Measurements from ENCODE around the gene TRAF2.
A peak's percentile ranks its signal among the peaks of the same experiment; 100 is the strongest.

The TRAF2 gene

DNA sequence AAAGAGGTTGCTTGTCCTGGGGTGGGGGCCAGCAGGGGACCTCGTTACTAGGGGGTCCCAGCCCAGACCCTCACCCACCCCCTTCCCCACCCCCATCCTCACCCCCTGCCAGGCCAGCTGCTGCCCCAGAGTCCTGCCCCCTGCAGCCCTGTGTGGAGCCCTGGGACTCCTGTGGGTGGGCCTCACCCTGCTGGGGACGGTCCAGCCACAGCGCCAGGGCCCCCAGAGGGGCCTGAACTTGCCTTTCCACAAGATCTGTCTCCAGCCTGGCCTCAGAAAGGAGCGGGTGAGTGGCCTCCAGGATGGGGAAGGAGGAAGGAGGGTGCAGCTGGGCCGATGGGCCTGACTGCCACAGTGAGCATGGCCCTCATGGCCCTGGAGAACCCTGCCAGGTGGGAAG is 83.5 kb downstream of the TRAF2 start:
- no peak for DNase-seq (ENCODE audit: low spot score)
- TF ChIP-seq, protein P1, sequence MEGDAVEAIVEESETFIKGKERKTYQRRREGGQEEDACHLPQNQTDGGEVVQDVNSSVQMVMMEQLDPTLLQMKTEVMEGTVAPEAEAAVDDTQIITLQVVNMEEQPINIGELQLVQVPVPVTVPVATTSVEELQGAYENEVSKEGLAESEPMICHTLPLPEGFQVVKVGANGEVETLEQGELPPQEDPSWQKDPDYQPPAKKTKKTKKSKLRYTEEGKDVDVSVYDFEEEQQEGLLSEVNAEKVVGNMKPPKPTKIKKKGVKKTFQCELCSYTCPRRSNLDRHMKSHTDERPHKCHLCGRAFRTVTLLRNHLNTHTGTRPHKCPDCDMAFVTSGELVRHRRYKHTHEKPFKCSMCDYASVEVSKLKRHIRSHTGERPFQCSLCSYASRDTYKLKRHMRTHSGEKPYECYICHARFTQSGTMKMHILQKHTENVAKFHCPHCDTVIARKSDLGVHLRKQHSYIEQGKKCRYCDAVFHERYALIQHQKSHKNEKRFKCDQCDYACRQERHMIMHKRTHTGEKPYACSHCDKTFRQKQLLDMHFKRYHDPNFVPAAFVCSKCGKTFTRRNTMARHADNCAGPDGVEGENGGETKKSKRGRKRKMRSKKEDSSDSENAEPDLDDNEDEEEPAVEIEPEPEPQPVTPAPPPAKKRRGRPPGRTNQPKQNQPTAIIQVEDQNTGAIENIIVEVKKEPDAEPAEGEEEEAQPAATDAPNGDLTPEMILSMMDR (conservative IDR thresholded peaks at IDR 0.05; ENCODE audit: low read depth), result no peak
- ChIA-PET POLR2A (ENCODE audit: low non-redundant PET) (interaction anchor here (0.7 kb wide), 1 partner anchor 22 kb away, joined by 3 read pairs; no protein-coding TSS in a partner anchor), CTCF (interaction anchor here (0.6 to 0.7 kb wide), 2 partner anchors 19 kb away, joined by 3 read pairs; no protein-coding TSS in a partner anchor)
- H3K27ac ChIP-seq, result no peak overlapping the region

DNA sequence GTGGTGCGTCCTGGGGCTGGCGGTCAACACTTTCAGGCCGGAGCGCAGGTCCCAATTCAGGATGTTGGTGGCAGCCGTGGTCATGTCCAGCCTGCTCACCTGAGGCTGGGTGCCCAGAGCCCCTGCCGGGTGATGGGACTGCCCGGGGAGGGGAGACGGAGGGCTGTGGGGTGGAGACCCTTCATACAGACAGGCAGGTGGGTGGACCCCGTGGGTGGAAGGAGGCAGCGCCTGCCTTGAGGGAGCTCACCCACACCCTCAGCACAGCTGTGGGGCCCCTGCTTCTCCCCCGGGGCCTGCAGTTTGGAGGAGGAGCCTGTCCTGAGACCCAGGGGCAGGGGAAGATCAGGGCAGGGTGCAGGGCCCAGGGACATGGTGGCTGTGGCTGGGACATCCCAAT is 84.0 kb downstream of the TRAF2 start:
- CTCF ChIA-PET, result interaction anchor here (0.7 kb wide), 1 partner anchor 120 kb away, joined by 4 read pairs; no protein-coding TSS in a partner anchor
- no peak for DNase-seq (ENCODE audit: low spot score)
- no peak overlapping the region for H3K27ac ChIP-seq
- POLR2A ChIA-PET (ENCODE audit: low non-redundant PET), result interaction anchor here (0.7 kb wide), 1 partner anchor 23 kb away, joined by 3 read pairs; no protein-coding TSS in a partner anchor
- TF ChIP-seq, protein P1 (conservative IDR thresholded peaks at IDR 0.05; ENCODE audit: low read depth), result no peak

DNA sequence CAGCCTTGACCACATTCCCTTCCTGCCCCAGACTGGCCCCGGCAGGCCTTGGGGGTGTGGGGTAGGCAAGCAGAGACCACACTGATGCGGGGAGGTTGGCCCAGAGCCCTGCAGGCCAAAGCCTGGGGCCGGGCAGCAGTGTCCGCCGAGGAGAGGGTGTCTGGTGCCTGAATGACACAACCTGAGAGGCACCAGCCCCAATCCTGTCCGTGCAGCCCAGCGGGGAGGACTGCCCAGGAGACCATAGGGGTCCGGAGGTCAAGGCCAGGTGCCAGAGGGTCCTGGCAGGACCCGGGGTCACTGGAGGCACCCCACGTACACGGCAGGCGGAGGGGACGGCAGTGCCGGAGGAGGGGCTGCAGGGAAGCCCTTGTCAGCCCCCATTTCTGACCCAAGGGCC is 85.4 kb downstream of the TRAF2 start:
- ChIA-PET CTCF (interaction anchor here (0.5 to 1.3 kb wide), 2 partner anchors 57 to 265 kb away, joined by 3 to 4 read pairs; no protein-coding TSS in a partner anchor), POLR2A (ENCODE audit: low non-redundant PET) (no interaction called here)
- H3K27ac ChIP-seq, result no peak overlapping the region; the same call in 1 of the 2 replicates
- no peak for DNase-seq (ENCODE audit: low spot score)
- TF ChIP-seq, protein P1 (conservative IDR thresholded peaks at IDR 0.05; ENCODE audit: low read depth), result no peak

DNA sequence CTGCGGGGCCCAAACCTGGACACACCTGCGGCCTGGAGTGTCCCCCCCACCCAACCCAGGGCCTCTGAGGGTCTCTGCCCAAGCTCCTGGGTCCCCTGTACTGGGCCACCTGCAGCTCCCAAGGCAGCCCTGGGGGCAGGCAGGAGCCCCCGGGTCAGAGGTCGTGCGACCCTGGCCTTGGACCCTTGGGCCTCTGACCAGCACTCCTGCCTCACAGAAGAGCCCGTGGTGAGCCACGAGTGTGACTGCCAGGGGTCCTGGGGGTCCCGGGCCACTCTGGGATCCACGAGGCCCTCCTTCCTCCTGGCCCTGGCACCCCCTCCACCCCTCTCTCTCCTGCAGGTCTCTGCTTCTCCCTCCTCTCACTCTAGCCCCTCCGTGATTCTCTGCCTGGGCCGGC is 86.0 kb downstream of the TRAF2 start:
- ChIA-PET POLR2A (ENCODE audit: low non-redundant PET) (no interaction called here), CTCF (interaction anchor here (1.3 kb wide), 1 partner anchor 56 kb away, joined by 3 read pairs; no protein-coding TSS in a partner anchor)
- no peak for DNase-seq (ENCODE audit: low spot score)
- H3K27ac ChIP-seq, result peak overlapping the region; percentile 80; the same call in 1 of the 2 replicates
- TF ChIP-seq, protein P1 (conservative IDR thresholded peaks at IDR 0.05; ENCODE audit: low read depth), result no peak

DNA sequence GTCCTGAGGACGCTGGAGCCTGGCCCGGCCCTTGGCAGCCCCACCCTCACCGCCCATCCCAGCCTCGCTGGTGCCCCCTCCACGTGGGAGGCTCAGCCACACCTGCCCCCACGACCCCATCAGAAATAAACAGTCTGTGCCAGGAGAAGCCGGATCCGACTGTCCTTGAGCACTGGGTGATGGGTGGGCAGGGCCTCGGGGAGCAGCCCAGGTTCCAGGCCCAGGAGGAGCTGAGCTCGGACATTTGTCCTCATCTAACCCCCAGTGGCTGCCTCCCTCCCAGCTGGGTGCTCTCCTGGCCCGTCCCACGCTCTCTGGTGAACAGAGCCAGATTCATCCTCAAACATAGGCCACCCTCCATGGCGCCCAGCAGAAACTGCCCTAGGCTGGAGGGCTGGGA is 86.4 kb downstream of the TRAF2 start:
- ChIA-PET POLR2A (ENCODE audit: low non-redundant PET) (no interaction called here), CTCF (interaction anchor here (1.0 to 1.3 kb wide), 2 partner anchors 10 to 56 kb away, joined by 3 read pairs; no protein-coding TSS in a partner anchor)
- DNase-seq (ENCODE audit: low spot score), result no peak
- peak overlapping the region; percentile 80 for H3K27ac ChIP-seq
- TF ChIP-seq, protein P1 (conservative IDR thresholded peaks at IDR 0.05; ENCODE audit: low read depth), result no peak

DNA sequence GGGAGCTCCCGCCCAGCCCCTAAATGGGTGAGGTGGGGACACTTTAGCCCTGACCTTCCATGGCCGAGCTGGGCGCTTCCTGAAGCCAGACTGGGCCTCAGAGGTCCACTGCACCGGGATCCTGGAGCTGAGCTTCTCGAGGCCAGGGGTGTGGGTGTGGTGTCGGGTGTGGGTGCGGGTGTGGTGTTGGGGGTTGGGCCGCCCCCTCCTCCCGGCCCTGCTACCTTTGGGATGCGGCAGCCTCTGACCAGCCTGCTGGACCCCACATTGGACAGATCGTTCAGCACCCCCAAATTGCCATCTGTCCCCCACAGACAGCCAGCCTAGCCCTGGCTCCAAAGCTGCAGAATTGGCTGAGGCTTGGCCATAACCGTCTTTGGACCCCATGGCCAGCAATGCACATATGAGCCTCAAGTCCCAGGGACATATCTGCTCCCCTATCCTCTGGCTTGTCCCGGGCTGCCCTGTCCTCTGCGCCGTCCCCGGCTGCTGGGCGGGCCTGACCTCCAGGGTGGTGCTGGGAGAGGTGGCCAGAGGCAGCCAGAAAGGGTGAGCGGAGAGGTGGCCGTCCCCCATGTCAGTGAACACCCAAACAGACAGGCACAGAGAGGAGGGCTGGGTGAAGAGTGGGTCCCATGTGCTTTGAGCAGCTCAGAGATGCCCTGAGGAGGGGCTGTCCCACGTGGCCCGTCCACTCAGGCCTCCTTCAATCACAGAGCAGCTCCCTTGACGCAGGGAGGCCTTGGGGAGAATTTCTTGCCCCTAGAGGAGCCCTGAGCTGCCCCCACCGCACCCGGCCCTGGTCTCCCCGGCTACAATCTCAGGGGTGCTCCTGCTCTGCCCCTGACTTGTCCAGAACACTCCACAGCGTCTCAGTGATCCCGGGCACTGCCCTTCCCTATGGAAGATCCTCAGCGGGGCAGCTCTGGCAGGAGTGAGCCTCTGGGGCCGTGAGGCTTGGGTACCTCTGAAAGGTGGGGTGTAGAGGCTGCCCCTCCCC is 87.6 kb downstream of the TRAF2 start:
- H3K27ac ChIP-seq, result peak overlapping the region; percentile 80
- ChIA-PET POLR2A (ENCODE audit: low non-redundant PET) (no interaction called here), CTCF (interaction anchor here (0.6 to 1.7 kb wide), 4 partner anchors 9 to 73 kb away, joined by 3 to 4 read pairs (median 4); partner anchors contain the start of gene NPDC1)
- TF ChIP-seq, protein P1 (conservative IDR thresholded peaks at IDR 0.05; ENCODE audit: low read depth), result no peak
- DNase-seq (ENCODE audit: low spot score), result no peak
